GM13977 (cell line): Measurements from ENCODE around the gene RNF150.

Experiments used
- DNase-seq: peaks from one replicate; pipeline ENCODE4 v3.0.0; 2012; ENCODE audit warnings: low spot score
- in situ Hi-C: fragments of 300-500 bp; cut with MboI; formaldehyde crosslinking; loops from one replicate; pipeline ENCODE4 v1.12.0; 2022; ENCODE audit warnings: low sequenced_read_pairs, low pct_unique_long_range_greater_than_20kb, mixed read lengths, inconsistent platforms; ENCODE audit not compliant: unreplicated experiment
- TF ChIP-seq, protein P1 (sequence below): IDR thresholded peaks from 2 replicates; pipeline ENCODE4 v1.5.1; 2012; ENCODE audit warnings: mild to moderate bottlenecking, control low read depth; ENCODE audit not compliant: insufficient read depth; ENCODE audit errors: extremely low read depth, missing control alignments

RNF150 gene

GRCh38 chr4:141102367-141102766, 30.9 kb downstream of the RNF150 start:
- DNase-seq = no peak
- in situ Hi-C loops = no loop called here
- TF ChIP-seq, protein P1, sequence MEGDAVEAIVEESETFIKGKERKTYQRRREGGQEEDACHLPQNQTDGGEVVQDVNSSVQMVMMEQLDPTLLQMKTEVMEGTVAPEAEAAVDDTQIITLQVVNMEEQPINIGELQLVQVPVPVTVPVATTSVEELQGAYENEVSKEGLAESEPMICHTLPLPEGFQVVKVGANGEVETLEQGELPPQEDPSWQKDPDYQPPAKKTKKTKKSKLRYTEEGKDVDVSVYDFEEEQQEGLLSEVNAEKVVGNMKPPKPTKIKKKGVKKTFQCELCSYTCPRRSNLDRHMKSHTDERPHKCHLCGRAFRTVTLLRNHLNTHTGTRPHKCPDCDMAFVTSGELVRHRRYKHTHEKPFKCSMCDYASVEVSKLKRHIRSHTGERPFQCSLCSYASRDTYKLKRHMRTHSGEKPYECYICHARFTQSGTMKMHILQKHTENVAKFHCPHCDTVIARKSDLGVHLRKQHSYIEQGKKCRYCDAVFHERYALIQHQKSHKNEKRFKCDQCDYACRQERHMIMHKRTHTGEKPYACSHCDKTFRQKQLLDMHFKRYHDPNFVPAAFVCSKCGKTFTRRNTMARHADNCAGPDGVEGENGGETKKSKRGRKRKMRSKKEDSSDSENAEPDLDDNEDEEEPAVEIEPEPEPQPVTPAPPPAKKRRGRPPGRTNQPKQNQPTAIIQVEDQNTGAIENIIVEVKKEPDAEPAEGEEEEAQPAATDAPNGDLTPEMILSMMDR = no peak

DNA sequence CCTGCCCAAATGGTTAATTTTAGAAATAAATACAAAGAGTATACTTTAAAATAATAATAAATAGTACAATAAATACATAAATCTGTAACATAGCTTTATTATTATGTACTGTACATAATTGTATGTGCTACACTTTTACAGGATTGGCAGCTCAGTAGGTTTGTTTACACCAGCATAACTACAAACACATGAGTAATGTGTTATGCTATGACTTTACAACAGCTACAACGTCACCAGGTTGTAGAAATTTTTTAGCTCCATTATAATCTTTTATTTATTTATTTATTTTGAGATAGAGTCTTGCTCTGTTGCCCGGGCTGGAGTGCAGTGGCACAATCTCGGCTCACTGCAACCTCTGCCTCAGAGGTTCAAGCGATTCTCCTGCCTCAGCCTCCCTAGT, 31.8 kb downstream of the RNF150 start:
- TF ChIP-seq, protein P1 = no peak
- in situ Hi-C loops = no loop called here
- DNase-seq = no peak

GRCh38 chr4:141099326-141099725, 33.9 kb downstream of the RNF150 start:
- TF ChIP-seq, protein P1 = no peak
- DNase-seq = no peak
- in situ Hi-C loops = no loop called here

DNA sequence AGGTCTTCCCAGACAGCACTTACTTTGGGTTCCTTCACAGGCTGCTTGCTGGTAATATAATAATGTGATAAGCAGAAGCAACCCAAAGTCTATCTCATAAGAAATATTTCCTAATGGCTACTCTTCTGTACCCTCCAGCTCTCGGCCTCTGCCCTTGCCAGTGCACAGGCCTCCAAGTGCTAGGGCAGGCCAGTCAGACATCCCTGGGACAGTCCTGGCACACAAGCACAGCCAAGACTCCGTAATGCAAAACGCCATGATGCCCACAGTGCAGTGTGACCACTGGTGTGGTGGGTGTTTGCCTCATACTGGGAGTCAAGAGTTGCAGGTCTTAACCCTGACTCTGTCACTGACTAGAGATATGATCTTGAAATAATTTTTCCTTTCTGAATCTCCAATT, 35.1 kb downstream of the RNF150 start:
- TF ChIP-seq, protein P1 = no peak
- in situ Hi-C loops = no loop called here
- DNase-seq = no peak

GRCh38 chr4:141090473-141090872, 42.8 kb downstream of the RNF150 start:
- no peak for DNase-seq
- TF ChIP-seq, protein P1 = no peak
- in situ Hi-C loops = no loop called here

DNA sequence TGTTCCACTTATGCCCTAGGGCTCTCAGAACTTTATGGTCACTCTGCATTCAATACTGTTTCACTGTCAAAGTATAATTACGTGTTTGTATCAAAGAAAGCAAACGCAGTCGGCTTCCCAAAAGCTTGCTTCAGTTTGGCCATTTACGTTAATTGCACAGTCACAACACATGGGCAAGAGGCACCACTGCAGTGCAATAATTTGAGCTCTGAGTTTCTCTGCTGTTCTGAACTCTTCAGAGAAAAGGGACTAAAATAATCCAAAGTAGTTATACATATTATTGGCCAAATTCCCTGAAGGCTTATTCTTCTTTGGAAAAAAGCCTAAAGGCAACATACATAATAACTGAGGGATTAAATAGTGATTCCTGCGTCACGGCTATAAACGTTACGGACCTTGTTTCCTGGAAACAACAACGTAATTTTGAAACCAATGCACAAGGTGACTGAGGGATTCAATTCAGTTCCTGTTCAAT, 51.3 kb downstream of the RNF150 start:
- TF ChIP-seq, protein P1 = no peak
- in situ Hi-C loops = no loop called here
- DNase-seq = no peak

DNA sequence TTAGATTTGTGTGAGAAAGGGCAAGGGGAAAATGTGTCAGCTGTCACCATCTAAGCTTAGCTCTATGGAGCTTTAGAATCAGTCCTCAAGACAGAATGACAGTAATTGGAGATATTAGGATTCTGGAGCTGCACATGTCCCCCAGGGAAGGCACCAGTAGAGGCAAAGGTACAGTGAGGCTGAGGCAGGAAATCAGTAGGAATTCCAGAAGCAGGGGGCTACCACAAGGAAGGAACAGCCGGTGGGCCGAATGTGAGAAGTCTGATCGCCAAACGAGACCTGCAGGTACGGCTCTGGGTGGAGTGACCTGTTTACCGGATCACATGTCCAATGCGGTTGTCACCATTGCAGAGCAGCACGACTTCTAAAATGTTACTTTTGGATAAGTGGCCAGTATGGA, 52.6 kb downstream of the RNF150 start:
- TF ChIP-seq, protein P1 = no peak
- in situ Hi-C loops = no loop called here
- no peak for DNase-seq
